ENCODE results near the gene CACNA2D3.

CACNA2D3 gene

GRCh38 chr3:54488297-54488696 is 365.9 kb downstream of the CACNA2D3 start:
- no peak for DNase-seq

GRCh38 chr3:54494209-54494608 is 371.9 kb downstream of the CACNA2D3 start:
- no peak for DNase-seq

- no peak for DNase-seq
Measured at GRCh38 chr3:54506603-54507002, 384.3 kb downstream of the CACNA2D3 start.

- no peak for DNase-seq
Measured at GRCh38 chr3:54507876-54508460, 385.6 kb downstream of the CACNA2D3 start.

DNA sequence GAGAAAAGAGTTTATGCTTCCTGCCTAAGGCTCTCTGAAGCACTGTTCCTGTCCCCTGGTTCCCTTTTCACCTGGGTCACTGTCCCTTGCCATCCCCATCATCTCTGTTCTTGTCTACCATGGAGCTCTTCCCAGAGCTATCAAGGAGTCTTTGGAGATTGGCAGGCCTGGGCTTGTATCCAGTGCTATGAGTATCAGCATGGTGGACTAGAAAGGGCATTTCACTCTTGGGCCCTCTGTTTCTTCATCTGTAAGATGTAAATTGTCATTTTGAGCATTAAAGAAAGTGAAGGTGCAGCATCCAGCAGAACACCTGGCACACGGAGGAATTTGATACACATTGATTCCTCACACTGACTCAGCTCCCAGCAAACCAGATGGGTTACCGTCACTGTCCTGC is 388.2 kb downstream of the CACNA2D3 start:
- no peak for DNase-seq

GRCh38 chr3:54511766-54512365 is 389.5 kb downstream of the CACNA2D3 start:
- DNase-seq: no peak

GRCh38 chr3:54514006-54514405 is 391.7 kb downstream of the CACNA2D3 start:
- no peak for DNase-seq

DNA sequence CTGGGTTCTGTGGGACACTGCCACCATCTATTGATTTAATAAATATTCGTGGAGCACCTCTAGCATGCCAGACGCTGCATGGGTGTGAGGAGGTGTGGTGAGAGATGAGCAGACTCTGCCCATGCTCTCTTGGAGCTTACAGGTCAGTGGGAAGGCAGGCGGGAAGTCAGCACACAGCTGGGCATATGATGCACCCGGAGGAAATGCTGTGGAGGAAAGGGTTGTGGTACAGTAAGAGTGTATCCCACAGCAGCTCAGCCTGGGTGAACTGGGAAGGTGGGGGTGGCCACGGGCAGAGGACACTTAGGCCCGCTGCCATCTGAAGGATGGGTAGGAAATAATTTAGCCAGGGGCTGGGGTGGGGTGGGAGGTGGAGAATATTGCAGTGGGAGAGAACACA is 392.1 kb downstream of the CACNA2D3 start:
- no peak for DNase-seq

DNA sequence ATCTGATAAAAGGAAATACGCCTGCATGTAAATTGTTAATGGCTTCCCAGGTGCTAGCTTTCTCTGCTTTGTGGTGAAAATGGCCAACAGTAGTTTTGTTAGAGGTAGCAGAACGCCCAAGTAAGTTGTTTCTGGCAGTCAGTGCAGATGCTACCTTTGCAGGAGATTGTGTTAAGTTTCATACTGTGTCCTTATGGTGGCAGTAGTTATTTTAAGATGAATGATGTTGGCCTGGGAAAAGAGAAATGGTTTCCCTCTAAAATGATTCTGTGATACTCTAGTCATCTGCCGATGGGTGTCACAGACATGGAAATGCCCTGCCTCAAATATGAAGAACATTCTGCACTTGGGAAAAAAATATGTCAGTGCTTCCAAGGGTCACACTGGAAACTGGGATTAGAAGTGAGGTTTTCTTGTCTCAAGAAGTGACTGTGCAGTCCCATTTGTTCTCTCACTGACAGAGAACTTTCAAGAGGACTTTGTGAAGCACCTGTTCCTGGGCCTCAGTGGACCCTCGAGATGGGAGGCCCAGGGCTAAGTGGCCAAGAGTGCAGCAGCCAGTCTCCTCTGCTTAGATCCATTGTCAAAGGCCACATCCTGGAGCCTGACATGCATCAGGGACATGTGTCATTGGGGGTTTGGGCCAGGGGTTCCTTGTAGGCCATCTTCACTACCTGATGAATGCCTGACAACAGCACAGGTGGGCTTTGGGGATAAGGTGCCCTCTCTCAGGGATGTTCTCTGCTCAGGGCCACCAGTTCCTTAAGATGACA is 393.3 kb downstream of the CACNA2D3 start:
- DNase-seq: no peak

DNA sequence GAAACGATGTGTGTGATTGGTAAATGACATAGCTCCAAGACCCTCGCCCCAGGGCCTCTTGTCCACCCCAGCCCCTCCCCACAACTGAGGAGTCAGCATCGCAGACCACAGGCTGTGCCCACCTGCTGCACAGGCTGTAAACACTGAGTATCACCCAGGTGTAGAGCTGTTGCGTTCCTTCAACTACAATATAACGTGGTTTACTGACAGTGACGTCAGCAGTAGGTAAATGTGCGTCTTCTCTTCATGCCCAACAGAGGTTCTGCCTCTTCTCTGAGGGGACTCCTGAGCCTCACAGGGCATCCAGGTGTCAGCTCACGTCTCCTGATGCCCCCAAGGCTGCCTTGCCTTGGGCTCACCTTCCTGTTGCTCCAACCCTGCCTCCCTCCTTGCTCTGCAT is 395.1 kb downstream of the CACNA2D3 start:
- DNase-seq: no peak

DNA sequence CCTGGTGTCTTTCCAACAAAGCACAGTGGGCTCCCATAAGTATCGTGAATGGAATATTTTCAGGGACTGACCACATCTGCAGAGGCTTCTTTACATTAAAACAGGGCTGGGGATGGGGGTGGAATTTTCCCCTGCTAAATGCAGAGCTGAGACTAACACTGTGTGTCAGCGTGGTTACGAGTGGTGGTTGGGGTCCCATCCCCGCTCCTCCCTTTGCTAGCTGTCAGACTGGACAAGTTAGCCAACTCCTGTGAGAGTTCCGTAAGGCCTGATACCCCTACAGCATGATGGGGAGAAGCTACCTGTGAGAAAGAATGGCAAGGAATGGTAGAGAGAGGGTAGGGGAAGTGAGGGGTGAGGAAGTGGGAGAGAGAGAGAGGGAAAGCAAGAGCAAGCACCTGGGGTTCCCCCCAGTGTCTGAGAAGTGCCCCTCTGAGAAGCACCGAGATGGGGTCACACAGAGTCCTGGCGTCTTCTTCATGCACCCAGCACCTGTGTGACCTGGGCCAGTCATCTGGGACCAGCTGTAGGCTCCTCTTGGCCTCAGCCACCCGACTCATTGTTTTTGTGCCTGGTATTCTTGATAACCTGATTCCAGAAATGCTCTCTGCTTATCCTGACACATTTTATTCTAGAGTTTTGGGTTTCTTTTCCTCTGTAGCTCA is 395.8 kb downstream of the CACNA2D3 start:
- DNase-seq: no peak

- DNase-seq: no peak
Measured at GRCh38 chr3:54519493-54519892, 397.1 kb downstream of the CACNA2D3 start.

DNA sequence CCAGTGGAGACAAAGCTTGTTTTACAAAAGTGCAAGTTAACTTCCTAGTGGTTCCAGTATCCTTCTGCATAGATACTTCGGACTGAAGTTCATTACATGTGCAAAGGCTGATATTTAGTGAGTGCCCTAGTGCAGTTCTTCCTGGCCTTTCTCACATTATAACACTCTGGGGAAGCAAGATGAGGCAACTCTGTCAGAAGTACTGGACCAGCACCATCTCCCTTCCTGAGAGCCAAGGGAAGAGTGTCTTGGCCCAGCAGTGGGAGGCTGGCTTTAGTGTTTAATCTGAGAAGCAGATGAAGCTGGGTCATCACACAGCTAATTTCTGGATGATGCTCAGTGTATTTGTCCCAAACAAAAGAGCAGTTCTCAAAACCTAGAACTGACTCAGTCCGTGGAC is 397.7 kb downstream of the CACNA2D3 start:
- no peak for DNase-seq

DNA sequence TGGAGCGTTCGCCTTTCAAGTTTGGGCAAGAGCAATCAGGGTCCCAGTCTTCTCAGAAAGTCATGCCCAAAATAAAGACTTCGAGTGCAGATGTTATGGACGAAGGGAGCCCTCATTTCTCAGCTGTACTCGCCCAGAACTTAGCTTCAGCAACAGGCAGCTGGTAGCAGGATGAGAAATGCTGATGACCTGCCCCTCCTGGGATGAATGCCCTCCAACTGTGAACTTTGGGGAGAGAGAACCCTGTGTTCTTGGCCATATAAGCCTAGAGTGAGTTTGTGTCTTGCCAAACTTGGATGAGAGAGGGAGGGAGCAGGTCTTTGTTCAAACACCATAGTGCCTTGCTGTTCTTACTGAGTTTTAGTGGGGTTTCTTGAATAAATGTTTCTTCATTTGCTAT is 405.2 kb downstream of the CACNA2D3 start:
- no peak for DNase-seq

DNA sequence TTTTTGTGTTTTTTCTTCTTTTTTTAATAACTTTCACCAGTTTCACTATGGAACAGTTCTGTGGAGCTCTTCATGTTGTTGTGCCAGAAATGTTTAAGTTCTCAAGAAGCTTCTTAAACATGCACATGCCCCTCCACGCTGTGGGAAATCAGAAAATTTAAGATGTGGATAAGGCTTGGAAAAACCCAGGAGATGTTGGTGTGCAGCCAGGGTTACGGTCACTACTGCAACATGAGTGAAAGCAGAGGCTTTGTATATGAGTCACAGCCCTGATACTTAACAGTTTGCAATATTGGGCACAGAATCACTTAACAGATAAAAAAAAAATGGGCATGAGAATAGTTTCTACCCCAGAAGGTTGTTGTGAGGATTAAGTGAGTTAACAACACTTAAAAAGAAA is 405.6 kb downstream of the CACNA2D3 start:
- no peak for DNase-seq

DNA sequence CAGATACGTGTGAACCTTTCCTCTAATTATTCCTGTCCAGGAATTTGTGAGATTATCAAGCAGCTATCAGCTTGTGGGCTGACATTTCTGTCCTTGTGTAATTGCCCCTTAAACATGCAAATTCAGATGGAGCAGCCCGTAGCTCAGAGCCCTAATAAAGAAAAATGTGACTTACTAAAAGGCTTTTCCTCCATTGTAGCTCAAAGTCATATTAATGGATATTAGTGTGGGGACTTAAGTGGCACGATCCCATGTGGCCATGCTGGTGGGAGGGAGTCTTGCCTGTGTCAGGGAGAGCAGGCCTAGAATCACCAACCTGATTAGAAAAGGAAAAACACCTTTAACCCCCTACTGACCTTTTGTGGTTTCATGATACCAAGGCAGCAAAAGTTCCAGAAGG is 406.3 kb downstream of the CACNA2D3 start:
- no peak for DNase-seq

DNA sequence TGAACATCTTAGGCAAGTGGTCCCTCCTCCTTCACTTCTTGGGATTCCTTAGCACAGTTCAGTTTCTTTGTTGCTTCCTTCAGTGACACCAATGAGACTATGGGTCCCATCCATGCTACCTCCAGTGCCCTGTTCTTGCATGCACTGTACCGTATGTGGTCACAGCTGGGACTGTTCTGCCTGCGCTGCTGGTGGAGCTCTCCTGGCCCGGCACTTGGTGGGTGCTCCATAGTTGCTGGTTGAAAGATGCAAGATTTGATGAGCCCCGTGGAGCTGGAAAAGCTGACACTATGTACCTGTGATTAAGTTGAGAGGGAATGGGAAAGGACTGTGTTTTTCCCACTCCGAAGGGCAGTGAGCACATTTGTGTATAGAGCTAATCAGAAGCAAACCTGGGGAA is 407.7 kb downstream of the CACNA2D3 start:
- DNase-seq: no peak

DNA sequence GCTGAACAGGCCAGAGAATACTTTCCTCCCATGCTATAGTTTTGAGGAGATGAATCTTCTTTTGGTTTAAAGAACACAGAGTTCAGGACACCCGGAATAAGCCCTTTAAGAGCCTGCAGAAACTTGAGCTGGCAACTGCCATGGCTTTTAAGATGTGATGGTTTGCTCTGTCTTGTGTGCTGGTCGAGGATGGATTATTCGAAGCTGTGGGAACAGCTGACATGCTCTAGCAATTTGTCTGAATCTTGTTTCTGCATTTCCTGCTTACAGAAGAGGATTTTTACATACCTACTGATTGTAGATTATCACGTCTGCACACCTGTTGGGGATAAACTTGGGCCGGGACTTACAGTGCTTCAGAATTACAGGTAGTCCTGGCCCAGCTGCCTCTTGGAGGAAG is 408.6 kb downstream of the CACNA2D3 start:
- DNase-seq: no peak

DNA sequence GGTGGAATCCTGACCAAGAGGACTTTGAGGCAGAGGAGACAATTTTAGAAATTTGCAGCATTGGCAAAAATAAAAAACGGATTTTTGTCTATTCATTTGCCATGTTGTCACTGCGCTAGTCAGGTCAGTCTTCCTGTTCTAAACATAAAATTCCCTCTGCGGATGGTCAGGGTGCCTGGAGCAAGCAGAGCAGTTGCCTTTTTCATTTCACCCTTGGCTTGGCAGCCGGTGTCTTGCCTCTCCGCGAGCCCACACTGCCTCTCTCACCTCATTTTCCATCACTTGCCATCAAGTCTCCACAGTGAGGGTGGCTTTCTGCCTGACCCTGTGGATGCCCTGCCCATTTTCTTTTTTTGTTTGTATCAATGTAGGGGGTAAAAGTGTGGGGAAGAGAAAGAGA is 409.4 kb downstream of the CACNA2D3 start:
- DNase-seq: no peak

DNA sequence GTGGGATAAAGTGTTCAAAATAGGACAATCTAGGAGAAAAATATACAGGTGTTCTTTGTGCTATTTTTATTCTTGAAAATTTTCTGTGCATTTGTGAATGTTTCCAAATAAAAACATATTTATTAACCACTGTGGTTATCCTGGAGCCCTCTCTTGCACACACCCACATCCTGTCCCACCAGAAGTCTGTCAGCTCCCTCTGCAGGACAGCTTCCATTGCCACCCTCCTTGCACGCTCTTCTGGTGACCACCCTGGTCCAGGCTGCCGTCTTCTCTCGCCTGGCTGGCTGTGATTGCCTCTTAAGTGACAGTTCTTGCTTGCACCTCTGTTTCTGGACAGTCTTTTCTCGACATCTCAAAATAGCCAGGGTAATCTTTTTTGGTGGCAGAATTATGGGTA is 411.5 kb downstream of the CACNA2D3 start:
- no peak for DNase-seq

DNA sequence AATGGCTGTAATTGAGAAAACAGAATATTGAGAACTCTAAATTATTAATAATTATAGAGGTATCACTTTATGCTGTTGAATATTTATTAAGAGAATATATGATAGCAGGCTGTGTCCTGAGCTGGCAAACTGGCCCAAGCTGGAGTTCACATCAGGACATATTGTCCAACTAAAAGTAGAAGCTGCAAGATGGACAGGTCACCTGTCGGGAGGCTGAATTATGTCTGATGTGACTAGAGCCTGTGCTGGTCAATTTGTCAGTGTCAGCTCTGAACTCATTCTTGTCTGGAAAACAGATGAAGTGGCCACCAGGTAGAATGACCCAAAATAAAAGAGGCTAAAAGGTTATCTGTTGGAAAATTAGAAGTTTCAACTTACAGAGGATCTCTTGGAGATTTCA is 413.3 kb downstream of the CACNA2D3 start:
- DNase-seq: no peak

DNA sequence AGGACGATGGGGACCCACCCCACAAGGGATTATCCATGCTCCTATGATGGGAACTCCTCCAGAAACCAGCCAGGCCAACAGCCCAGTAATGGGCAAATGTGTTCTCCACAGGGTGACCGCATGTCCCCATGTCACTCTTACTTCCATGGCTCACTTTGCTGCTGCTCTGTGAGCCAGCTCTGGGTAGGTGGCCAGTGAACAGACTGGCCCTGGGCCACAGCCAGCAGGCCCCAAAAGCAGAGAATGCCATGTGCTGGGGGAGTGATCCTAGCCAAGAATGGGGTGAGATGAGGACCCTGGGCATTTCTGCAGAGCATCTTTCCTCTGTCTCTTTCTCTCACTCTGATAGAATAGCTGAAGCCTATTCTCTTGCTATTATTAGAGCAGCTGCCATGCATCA is 414.1 kb downstream of the CACNA2D3 start:
- DNase-seq: no peak

GRCh38 chr3:54537506-54537905 is 415.2 kb downstream of the CACNA2D3 start:
- DNase-seq: no peak

DNA sequence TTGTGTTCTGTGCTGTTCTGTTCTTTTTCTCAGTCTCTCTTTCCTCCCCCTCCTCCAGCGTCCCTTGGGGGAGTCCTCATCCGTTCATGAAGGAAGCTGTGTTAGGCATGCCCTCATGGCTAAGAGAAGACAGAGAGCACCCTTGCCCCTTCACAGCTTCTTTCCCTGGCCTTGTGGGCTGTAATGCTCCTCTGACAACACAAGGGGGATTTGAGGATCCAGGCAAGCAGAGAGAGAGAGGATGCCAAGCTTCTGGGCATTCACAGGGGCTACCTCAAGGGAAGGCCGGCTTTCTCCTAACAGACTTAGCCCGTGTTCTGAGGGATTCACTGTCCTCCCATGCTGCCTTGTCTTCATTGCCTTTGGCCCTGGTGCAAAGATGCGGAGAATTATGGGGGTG is 416.0 kb downstream of the CACNA2D3 start:
- DNase-seq: no peak

All from activated CD8-positive, alpha-beta memory T cell treated with anti-CD3 and anti-CD28 coated beads, Interleukin-2, amount 50 U/mL, for 48 hours (primary cell).